Liver (tissue), 9 donors: ENCODE data around the gene MAPK7. TPM values are rescaled to one million over a fixed set of nuclear protein-coding genes. Genes with fewer than 3 reads are reported as not detected.

Experiments used
- DNase-seq: peaks from one replicate; pipeline ENCODE4 v3.0.0-alpha.2; 2017; ENCODE audit warnings: low spot score
- H3K27ac ChIP-seq, 2 donors: one replicate each; pipeline ENCODE4 v1.7.0; 2013; ENCODE audit warnings: inconsistent platforms in 2 of 2, low read length in 2 of 2, control low read depth in 1 of 2, low read depth in 1 of 2, mild to moderate bottlenecking in 1 of 2
- H3K27me3 ChIP-seq, 4 donors: one replicate each; pipeline versions ENCODE4 v1.6.1 to v1.7.0; 2013; ENCODE audit warnings: low read length in 3 of 4, inconsistent platforms in 1 of 4, mild to moderate bottlenecking in 1 of 4, moderate library complexity in 1 of 4; ENCODE audit not compliant: control insufficient read depth in 4 of 4, insufficient read depth in 4 of 4
- H3K36me3 ChIP-seq, 4 donors: one replicate each; pipeline versions ENCODE4 v1.6.1 to v1.7.0; 2013; ENCODE audit warnings: low read length in 3 of 4, mild to moderate bottlenecking in 3 of 4, low read depth in 1 of 4, moderate library complexity in 1 of 4; ENCODE audit not compliant: control insufficient read depth in 4 of 4, insufficient read depth in 3 of 4
- H3K4me1 ChIP-seq, 4 donors: one replicate each; pipeline versions ENCODE4 v1.6.1 to v1.7.0; 2013; ENCODE audit warnings: low read length in 3 of 4, mild to moderate bottlenecking in 3 of 4, moderate library complexity in 1 of 4; ENCODE audit not compliant: control insufficient read depth in 4 of 4, insufficient read depth in 4 of 4
- H3K4me3 ChIP-seq, 3 donors: one replicate each; pipeline versions ENCODE4 v1.6.1 to v1.7.0; 2013; ENCODE audit warnings: low read length in 3 of 3, control low read depth in 1 of 3, low read depth in 1 of 3, mild to moderate bottlenecking in 1 of 3
- H3K9ac ChIP-seq, 2 donors: one replicate each; pipeline ENCODE4 v1.7.0; 2013; ENCODE audit warnings: low read length in 2 of 2, mild to moderate bottlenecking in 2 of 2, moderate library complexity in 2 of 2, control low read depth in 1 of 2, low read depth in 1 of 2
- H3K9me3 ChIP-seq, 4 donors: one replicate each; pipeline versions ENCODE4 v1.6.1 to v1.7.0; 2013; ENCODE audit warnings: low read length in 3 of 4; ENCODE audit not compliant: control insufficient read depth in 4 of 4
- ATF3 ChIP-seq: IDR thresholded peaks from 2 replicates; pipeline ENCODE4 v1.6.1; 2016; ENCODE audit warnings: antibody characterized with exemption
- EGR1 ChIP-seq, 2 donors: IDR thresholded peaks; 2 replicates each; pipeline ENCODE4 v1.6.1; 2016 to 2018; ENCODE audit warnings: antibody characterized with exemption in 2 of 2, low read depth in 2 of 2
- FOXA1 ChIP-seq: IDR thresholded peaks from 2 replicates; pipeline ENCODE4 v1.6.1; 2016; ENCODE audit warnings: antibody characterized with exemption
- GABPA ChIP-seq, 2 donors: IDR thresholded peaks in 1 of 2; conservative IDR thresholded peaks in 1 of 2; 2 replicates each; pipeline ENCODE4 v1.6.1; 2016; ENCODE audit warnings: antibody characterized with exemption in 2 of 2, mild to moderate bottlenecking in 1 of 2, moderate library complexity in 1 of 2
- HNF4A ChIP-seq, 2 donors: conservative IDR thresholded peaks; 2 replicates each; pipeline ENCODE4 v1.6.1; 2016; ENCODE audit warnings: antibody characterized with exemption in 2 of 2, mild to moderate bottlenecking in 2 of 2
- HNF4G ChIP-seq: IDR thresholded peaks from 2 replicates; pipeline ENCODE4 v1.6.1; 2016; ENCODE audit warnings: antibody characterized with exemption
- MAX ChIP-seq: IDR thresholded peaks from 2 replicates; pipeline ENCODE4 v1.6.1; 2016; ENCODE audit warnings: antibody characterized with exemption
- RAD21 ChIP-seq, 2 donors: IDR thresholded peaks; 2 replicates each; pipeline ENCODE4 v1.6.1; 2016; ENCODE audit warnings: antibody characterized with exemption in 2 of 2, mild to moderate bottlenecking in 2 of 2
- RXRA ChIP-seq, 2 donors: IDR thresholded peaks; 2 replicates each; pipeline ENCODE4 v1.6.1; 2017 to 2018; ENCODE audit warnings: antibody characterized with exemption in 2 of 2, mild to moderate bottlenecking in 1 of 2
- SP1 ChIP-seq: IDR thresholded peaks from 2 replicates; pipeline ENCODE4 v1.6.1; 2018; ENCODE audit warnings: antibody characterized with exemption, mild to moderate bottlenecking
- WGBS: extraction: QIAGEN DNeasy Blood & Tissue Kit; methylation state at CpG from one replicate; pipeline ENCODE4 v1.1.7; 2013; 5-methylcytosine and 5-hydroxymethylcytosine counted together
- polyA plus RNA-seq, 2 donors: library from polyadenylated mRNA; stranded (reverse) in 1 of 2; unstranded in 1 of 2; fragments of 200-250 nt in 1 of 2; fragments of >200 nt in 1 of 2; fragmentation: Nextera tagmentation in 1 of 2; extraction: Ambion mirVana in 1 of 2; gene quantifications; one replicate each; pipeline versions ENCODE4 v1.2.1 to v1.2.3, GENCODE V29; 2013 to 2015
- total RNA-seq, 2 donors: library from RNA; depleted of rRNA; stranded (reverse); fragments of >200 nt; gene quantifications; one replicate each; pipeline ENCODE4 v1.2.3, GENCODE V29; 2014
- TF ChIP-seq, protein P1 (sequence below): IDR thresholded peaks from 2 replicates; pipeline ENCODE4 v1.6.1; 2016; ENCODE audit warnings: antibody characterized with exemption
- TF ChIP-seq, protein P2 (sequence below): fragments of 150-350 bp; IDR thresholded peaks from 2 replicates; pipeline ENCODE4 v1.5.1; 2017; ENCODE audit warnings: improper control_type of control experiment, low read depth, low read length; ENCODE audit not compliant: missing input control
- TF ChIP-seq, protein P3 (sequence below): IDR thresholded peaks from 2 replicates; pipeline ENCODE4 v1.6.1; 2016; ENCODE audit warnings: antibody characterized with exemption, mild to moderate bottlenecking
- donor health status: healthy.
- donor health status: healthy.
- donor health status: healthy.
- donor health status: healthy.
- donor health status: healthy.

Gene MAPK7
- total and polyA plus RNA-seq, 4 donors, result 3.4 to 8.8 (median 5.2) TPM

DNA sequence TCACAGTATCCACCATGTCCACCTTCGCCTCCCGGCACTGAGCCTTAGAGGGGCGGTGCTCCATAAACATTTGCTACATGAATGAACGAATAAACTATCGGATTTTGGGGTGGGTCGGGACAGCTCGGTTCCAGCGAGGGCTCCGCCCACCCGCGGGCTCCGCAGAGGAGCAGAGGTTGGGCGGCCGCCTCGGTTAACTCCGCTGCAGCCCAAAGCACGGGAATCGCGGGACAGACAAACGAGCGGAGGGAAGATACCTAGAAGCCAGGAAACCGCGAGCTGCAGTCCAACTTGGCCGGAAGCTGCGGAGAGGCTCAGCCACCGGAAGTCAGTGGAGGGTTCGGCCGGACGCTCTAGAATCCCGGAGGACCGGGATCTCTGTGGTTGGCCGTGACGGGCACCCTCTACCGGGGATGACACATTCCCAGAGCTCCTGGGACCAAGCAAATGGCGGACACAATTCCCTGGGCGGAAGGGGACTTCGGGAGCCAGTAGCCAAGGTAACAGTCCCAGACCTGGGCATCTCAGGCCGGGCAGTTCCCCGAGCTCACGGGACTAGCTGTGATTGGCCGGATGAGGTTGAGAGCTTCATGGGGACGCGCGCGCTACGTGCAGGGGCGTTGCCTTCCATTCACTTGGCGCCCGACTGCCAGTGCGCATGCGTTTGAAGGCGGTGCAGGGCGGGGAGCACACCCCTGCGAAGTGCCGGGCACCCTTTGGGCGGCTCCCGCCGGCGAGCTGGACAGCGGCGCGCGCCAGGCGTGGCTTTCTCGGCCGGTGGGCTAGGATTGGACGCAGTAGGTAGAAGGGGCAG is 489 bp upstream of the MAPK7 start (continued):
- TF ChIP-seq EGR1 (IDR thresholded peaks at IDR 0.05; ENCODE audit: low read depth in 2 of 2) (peak in 1 of 2 donors; percentile 49), HNF4G (no peak), MAX (peak; percentile 24), FOXA1 (no peak), RAD21 (IDR thresholded peaks at IDR 0.05) (peak in 1 of 2 donors; percentile 14), ATF3 (no peak)
- TF ChIP-seq, protein P1, sequence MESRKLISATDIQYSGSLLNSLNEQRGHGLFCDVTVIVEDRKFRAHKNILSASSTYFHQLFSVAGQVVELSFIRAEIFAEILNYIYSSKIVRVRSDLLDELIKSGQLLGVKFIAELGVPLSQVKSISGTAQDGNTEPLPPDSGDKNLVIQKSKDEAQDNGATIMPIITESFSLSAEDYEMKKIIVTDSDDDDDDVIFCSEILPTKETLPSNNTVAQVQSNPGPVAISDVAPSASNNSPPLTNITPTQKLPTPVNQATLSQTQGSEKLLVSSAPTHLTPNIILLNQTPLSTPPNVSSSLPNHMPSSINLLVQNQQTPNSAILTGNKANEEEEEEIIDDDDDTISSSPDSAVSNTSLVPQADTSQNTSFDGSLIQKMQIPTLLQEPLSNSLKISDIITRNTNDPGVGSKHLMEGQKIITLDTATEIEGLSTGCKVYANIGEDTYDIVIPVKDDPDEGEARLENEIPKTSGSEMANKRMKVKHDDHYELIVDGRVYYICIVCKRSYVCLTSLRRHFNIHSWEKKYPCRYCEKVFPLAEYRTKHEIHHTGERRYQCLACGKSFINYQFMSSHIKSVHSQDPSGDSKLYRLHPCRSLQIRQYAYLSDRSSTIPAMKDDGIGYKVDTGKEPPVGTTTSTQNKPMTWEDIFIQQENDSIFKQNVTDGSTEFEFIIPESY, result peak; percentile 80

DNA sequence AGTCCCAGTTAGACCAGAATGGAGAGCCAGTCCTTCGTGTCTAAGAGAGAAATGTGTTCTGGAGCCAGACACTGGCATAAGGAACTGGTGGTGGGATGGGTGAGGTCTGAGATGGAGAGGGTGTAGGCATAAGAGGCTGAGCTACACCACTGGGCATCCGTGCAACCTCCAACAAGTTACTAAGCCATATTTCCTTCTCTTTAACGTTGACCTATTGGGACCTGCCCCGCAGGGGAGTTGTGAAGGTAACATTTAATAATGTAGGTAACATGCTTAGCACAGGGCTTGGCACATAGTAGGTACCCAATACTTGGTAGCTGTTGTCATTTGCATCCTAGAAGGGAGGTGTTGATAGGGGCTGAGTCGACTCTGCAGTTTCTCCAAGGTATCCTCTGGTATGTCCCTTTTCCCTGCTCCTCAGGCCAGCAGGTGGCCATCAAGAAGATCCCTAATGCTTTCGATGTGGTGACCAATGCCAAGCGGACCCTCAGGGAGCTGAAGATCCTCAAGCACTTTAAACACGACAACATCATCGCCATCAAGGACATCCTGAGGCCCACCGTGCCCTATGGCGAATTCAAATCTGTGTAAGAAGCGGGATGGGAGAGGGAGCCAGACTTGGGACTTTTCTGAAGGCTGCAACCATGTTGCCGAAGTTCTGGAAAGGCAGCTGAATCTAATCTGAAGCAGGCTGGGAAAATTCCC is 1.2 kb downstream of the MAPK7 start:
- DNase-seq, result no peak
- Histone ChIP-seq H3K27ac (no peak overlapping the region), H3K4me3 (peak overlapping the region in 2 of 3 donors; percentile 65 to 86), H3K4me1 (peaks cover 6 to 23% (median 14%) of the 10 kb centered on the region in 4 donors), H3K36me3 (peaks cover 6 to 22% (median 10%) of the 10 kb centered on the region in 4 donors), H3K9ac (no peak overlapping the region), H3K9me3 (no peaks in the 10 kb centered on the region), H3K27me3 (no peaks in the 10 kb centered on the region)
- 89% methylated on average over 13 of the region's 13 CpGs for WGBS
- no peak for TF ChIP-seq FOXA1
- TF ChIP-seq, protein P2, sequence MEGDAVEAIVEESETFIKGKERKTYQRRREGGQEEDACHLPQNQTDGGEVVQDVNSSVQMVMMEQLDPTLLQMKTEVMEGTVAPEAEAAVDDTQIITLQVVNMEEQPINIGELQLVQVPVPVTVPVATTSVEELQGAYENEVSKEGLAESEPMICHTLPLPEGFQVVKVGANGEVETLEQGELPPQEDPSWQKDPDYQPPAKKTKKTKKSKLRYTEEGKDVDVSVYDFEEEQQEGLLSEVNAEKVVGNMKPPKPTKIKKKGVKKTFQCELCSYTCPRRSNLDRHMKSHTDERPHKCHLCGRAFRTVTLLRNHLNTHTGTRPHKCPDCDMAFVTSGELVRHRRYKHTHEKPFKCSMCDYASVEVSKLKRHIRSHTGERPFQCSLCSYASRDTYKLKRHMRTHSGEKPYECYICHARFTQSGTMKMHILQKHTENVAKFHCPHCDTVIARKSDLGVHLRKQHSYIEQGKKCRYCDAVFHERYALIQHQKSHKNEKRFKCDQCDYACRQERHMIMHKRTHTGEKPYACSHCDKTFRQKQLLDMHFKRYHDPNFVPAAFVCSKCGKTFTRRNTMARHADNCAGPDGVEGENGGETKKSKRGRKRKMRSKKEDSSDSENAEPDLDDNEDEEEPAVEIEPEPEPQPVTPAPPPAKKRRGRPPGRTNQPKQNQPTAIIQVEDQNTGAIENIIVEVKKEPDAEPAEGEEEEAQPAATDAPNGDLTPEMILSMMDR, result no peak
- TF ChIP-seq RAD21 (IDR thresholded peaks at IDR 0.05), result no peak
- TF ChIP-seq, protein P1, result no peak
- TF ChIP-seq, protein P3, sequence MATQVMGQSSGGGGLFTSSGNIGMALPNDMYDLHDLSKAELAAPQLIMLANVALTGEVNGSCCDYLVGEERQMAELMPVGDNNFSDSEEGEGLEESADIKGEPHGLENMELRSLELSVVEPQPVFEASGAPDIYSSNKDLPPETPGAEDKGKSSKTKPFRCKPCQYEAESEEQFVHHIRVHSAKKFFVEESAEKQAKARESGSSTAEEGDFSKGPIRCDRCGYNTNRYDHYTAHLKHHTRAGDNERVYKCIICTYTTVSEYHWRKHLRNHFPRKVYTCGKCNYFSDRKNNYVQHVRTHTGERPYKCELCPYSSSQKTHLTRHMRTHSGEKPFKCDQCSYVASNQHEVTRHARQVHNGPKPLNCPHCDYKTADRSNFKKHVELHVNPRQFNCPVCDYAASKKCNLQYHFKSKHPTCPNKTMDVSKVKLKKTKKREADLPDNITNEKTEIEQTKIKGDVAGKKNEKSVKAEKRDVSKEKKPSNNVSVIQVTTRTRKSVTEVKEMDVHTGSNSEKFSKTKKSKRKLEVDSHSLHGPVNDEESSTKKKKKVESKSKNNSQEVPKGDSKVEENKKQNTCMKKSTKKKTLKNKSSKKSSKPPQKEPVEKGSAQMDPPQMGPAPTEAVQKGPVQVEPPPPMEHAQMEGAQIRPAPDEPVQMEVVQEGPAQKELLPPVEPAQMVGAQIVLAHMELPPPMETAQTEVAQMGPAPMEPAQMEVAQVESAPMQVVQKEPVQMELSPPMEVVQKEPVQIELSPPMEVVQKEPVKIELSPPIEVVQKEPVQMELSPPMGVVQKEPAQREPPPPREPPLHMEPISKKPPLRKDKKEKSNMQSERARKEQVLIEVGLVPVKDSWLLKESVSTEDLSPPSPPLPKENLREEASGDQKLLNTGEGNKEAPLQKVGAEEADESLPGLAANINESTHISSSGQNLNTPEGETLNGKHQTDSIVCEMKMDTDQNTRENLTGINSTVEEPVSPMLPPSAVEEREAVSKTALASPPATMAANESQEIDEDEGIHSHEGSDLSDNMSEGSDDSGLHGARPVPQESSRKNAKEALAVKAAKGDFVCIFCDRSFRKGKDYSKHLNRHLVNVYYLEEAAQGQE, result no peak
- no peak for TF ChIP-seq SP1
- TF ChIP-seq ATF3, result no peak
- TF ChIP-seq HNF4A (conservative IDR thresholded peaks at IDR 0.05), result no peak
- no peak for TF ChIP-seq RXRA (IDR thresholded peaks at IDR 0.05)
- TF ChIP-seq GABPA (IDR thresholded peaks at IDR 0.05 in 1 of 2, conservative IDR thresholded peaks at IDR 0.05 in 1 of 2), result no peak
